Thymus (tissue), 11 donors: ENCODE results near the gene CCDC61. TPM values are rescaled to one million over a fixed set of nuclear protein-coding genes. Genes with fewer than 3 reads are reported as not detected.

Source experiments
- DNase-seq, 9 donors: peaks; one replicate each; pipeline ENCODE4 v3.0.0-alpha.2; 2013; ENCODE audit warnings: low spot score in 9 of 9, low read depth in 6 of 9, missing footprints in 1 of 9
- H3K27ac ChIP-seq, 2 donors: one replicate each; pipeline ENCODE4 v1.5.1; 2013; ENCODE audit warnings: control low read depth in 1 of 2, low read depth in 1 of 2, low read length in 1 of 2, mild to moderate bottlenecking in 1 of 2, moderate library complexity in 1 of 2
- H3K27me3 ChIP-seq, 2 donors: one replicate each; pipeline ENCODE4 v1.5.1; 2013; ENCODE audit warnings: low read length in 1 of 2; ENCODE audit not compliant: control insufficient read depth in 2 of 2, insufficient read depth in 1 of 2
- H3K36me3 ChIP-seq, 2 donors: one replicate each; pipeline ENCODE4 v1.5.1; 2013; ENCODE audit warnings: low read length in 1 of 2, mild to moderate bottlenecking in 1 of 2, moderate library complexity in 1 of 2; ENCODE audit not compliant: control insufficient read depth in 2 of 2, insufficient read depth in 2 of 2
- H3K4me1 ChIP-seq, 2 donors: one replicate each; pipeline ENCODE4 v1.5.1; 2013; ENCODE audit warnings: low read length in 2 of 2; ENCODE audit not compliant: control insufficient read depth in 2 of 2, insufficient read depth in 2 of 2
- H3K4me3 ChIP-seq, 2 donors: one replicate each; pipeline ENCODE4 v1.5.1; 2013; ENCODE audit warnings: low read length in 2 of 2, control low read depth in 1 of 2, mild to moderate bottlenecking in 1 of 2
- H3K9me3 ChIP-seq, 2 donors: one replicate each; pipeline ENCODE4 v1.5.1; 2013; ENCODE audit warnings: low read length in 1 of 2, mild to moderate bottlenecking in 1 of 2; ENCODE audit not compliant: control insufficient read depth in 2 of 2, insufficient read depth in 1 of 2
- WGBS: extraction: QIAGEN DNeasy Blood & Tissue Kit; methylation state at CpG from one replicate; pipeline ENCODE4 v1.1.7; 2013; 5-methylcytosine and 5-hydroxymethylcytosine counted together
- polyA plus RNA-seq: library from polyadenylated mRNA; stranded (reverse); fragments of 200-250 nt; gene quantifications from one replicate; pipeline ENCODE4 v1.2.3, GENCODE V29; 2013
- total RNA-seq: library from RNA; stranded (reverse); fragments of 120-200 nt; gene quantifications from one replicate; pipeline ENCODE4 v1.2.4, GENCODE V29; 2013
- donor health status: healthy.

The CCDC61 gene
- total and polyA plus RNA-seq, 2 donors, result 11.3 to 23.0 TPM

GRCh38 chr19:46063201-46063600, 67.9 kb downstream of the CCDC61 start:
- Histone ChIP-seq H3K36me3 (no peaks in the 10 kb centered on the region), H3K4me1 (no peaks in the 10 kb centered on the region), H3K27ac (no peak overlapping the region), H3K9me3 (no peaks in the 10 kb centered on the region), H3K4me3 (no peak overlapping the region), H3K27me3 (no peaks in the 10 kb centered on the region)
- no peak for DNase-seq
- 82% methylated on average over 3 of the region's 3 CpGs for WGBS

GRCh38 chr19:46065486-46066071, 70.3 kb downstream of the CCDC61 start:
- H3K4me1 ChIP-seq, result no peaks in the 10 kb centered on the region
- WGBS, result 84% methylated on average over 7 of the region's 7 CpGs
- H3K4me3 ChIP-seq, result no peak overlapping the region
- peaks cover 0 to 2% of the 10 kb centered on the region in 2 donors for H3K27me3 ChIP-seq
- no peak for DNase-seq
- H3K9me3 ChIP-seq, result no peaks in the 10 kb centered on the region
- H3K27ac ChIP-seq, result no peak overlapping the region
- no peaks in the 10 kb centered on the region for H3K36me3 ChIP-seq

- Histone ChIP-seq H3K4me3 (no peak overlapping the region), H3K4me1 (no peaks in the 10 kb centered on the region), H3K27me3 (peaks cover 0 to 2% of the 10 kb centered on the region in 2 donors), H3K27ac (no peak overlapping the region), H3K36me3 (no peaks in the 10 kb centered on the region), H3K9me3 (no peaks in the 10 kb centered on the region)
- DNase-seq, result no peak
- 96% methylated on average over 1 of the region's 1 CpG for WGBS
Observed at GRCh38 chr19:46066471-46066870, 71.2 kb downstream of the CCDC61 start.

GRCh38 chr19:46067691-46068090, 72.4 kb downstream of the CCDC61 start:
- WGBS, result 95% methylated on average over 1 of the region's 1 CpG
- no peak for DNase-seq

More at GRCh38 chr19:46067691-46068090, 72.4 kb downstream of the CCDC61 start:
- H3K27ac ChIP-seq, result no peak overlapping the region
- H3K9me3 ChIP-seq, result no peaks in the 10 kb centered on the region
- no peaks in the 10 kb centered on the region for H3K36me3 ChIP-seq
- H3K4me3 ChIP-seq, result no peak overlapping the region
- peaks cover 0 to 2% of the 10 kb centered on the region in 2 donors for H3K27me3 ChIP-seq
- H3K4me1 ChIP-seq, result no peaks in the 10 kb centered on the region

Other genes with a start within 250 kb of the CCDC61 start
- 1.7 TPM for gene SIX5, start 226.2 kb upstream of the CCDC61 start, total RNA-seq
- gene SIX5, start 226.2 kb upstream of the CCDC61 start, polyA plus RNA-seq, result 7.0 TPM
- gene DMPK, start 213.0 kb upstream of the CCDC61 start, total RNA-seq, result 3.9 TPM
- gene DMPK, start 213.0 kb upstream of the CCDC61 start, polyA plus RNA-seq, result 59.4 TPM
- gene DMWD, start 202.6 kb upstream of the CCDC61 start, total RNA-seq, result 12.4 TPM
- 18.1 TPM for gene DMWD, start 202.6 kb upstream of the CCDC61 start, polyA plus RNA-seq
- not detected for gene RSPH6A, start 180.2 kb upstream of the CCDC61 start, total RNA-seq
- gene RSPH6A, start 180.2 kb upstream of the CCDC61 start, polyA plus RNA-seq, result 0.14 TPM
- 24.5 TPM for gene SYMPK, start 132.3 kb upstream of the CCDC61 start, total RNA-seq
- 151 TPM for gene SYMPK, start 132.3 kb upstream of the CCDC61 start, polyA plus RNA-seq
- 0.05 TPM for gene FOXA3, start 131.1 kb upstream of the CCDC61 start, total RNA-seq
- gene FOXA3, start 131.1 kb upstream of the CCDC61 start, polyA plus RNA-seq, result 0.23 TPM
- 19.3 TPM for gene IRF2BP1, start 109.3 kb upstream of the CCDC61 start, total RNA-seq
- gene IRF2BP1, start 109.3 kb upstream of the CCDC61 start, polyA plus RNA-seq, result 12.3 TPM
- 1.8 TPM for gene MYPOP, start 92.9 kb upstream of the CCDC61 start, total RNA-seq
- 9.1 TPM for gene MYPOP, start 92.9 kb upstream of the CCDC61 start, polyA plus RNA-seq
- not detected for gene NANOS2, start 80.7 kb upstream of the CCDC61 start, total RNA-seq
- 0.07 TPM for gene NANOS2, start 80.7 kb upstream of the CCDC61 start, polyA plus RNA-seq
- 0.09 TPM for gene NOVA2, start 21.6 kb upstream of the CCDC61 start, total RNA-seq
- gene NOVA2, start 21.6 kb upstream of the CCDC61 start, polyA plus RNA-seq, result 1.0 TPM
- gene PGLYRP1, start 27.6 kb downstream of the CCDC61 start, total RNA-seq, result 4.3 TPM
- gene PGLYRP1, start 27.6 kb downstream of the CCDC61 start, polyA plus RNA-seq, result 0.37 TPM
- gene IGFL4, start 45.5 kb downstream of the CCDC61 start, total RNA-seq, result 0.14 TPM
- 0.16 TPM for gene IGFL4, start 45.5 kb downstream of the CCDC61 start, polyA plus RNA-seq
- not detected for gene IGFL3, start 129.2 kb downstream of the CCDC61 start, total RNA-seq
- 0.66 TPM for gene IGFL3, start 129.2 kb downstream of the CCDC61 start, polyA plus RNA-seq
- gene IGFL2, start 152.8 kb downstream of the CCDC61 start, total RNA-seq, result 0.61 TPM
- gene IGFL2, start 152.8 kb downstream of the CCDC61 start, polyA plus RNA-seq, result 6.9 TPM
- 0.99 TPM for gene IGFL1, start 234.3 kb downstream of the CCDC61 start, total RNA-seq
- 26.9 TPM for gene IGFL1, start 234.3 kb downstream of the CCDC61 start, polyA plus RNA-seq